B cell (primary cell): ENCODE measurements around the gene STEAP1.

Source experiments
- CTCF ChIP-seq: fragments of 200-600 bp; IDR thresholded peaks from one replicate; pipeline ENCODE4 v1.8.0; 2022; ENCODE audit warnings: antibody characterized with exemption, mild to moderate bottlenecking
- EZH2 ChIP-seq: IDR thresholded peaks from 2 replicates; pipeline ENCODE4 v1.6.1; 2012; ENCODE audit warnings: borderline replicate concordance, low read depth, mild to moderate bottlenecking, moderate library complexity, low read length; ENCODE audit not compliant: insufficient read depth, poor library complexity, severe bottlenecking

- no peak for TF ChIP-seq CTCF
- TF ChIP-seq EZH2, result no peak
These were observed 937 bp downstream of the STEAP1 start for GRCh38 chr7:90155206-90155605.
